Measurements from ENCODE around the gene OSBPL8. TPM values are rescaled to one million over a fixed set of nuclear protein-coding genes. Genes with fewer than 3 reads are reported as not detected.

Gene OSBPL8
- total and polyA plus RNA-seq, 9 of the 15 experiments (the other 6 are each of a cell fraction or from before 2014, with no cell fraction given) = 17.4 to 82.7 (median 42.8) TPM

- TF ChIP-seq ARID3B (CRISPR knock-in tag; IDR thresholded peaks at IDR 0.05; ENCODE audit: borderline replicate concordance) (no peak), TAF9B (IDR thresholded peaks at IDR 0.05; ENCODE audit: partially characterized antibody) (no peak), NFIC (IDR thresholded peaks at IDR 0.05) (no peak)
- TF ChIP-seq, protein P1, sequence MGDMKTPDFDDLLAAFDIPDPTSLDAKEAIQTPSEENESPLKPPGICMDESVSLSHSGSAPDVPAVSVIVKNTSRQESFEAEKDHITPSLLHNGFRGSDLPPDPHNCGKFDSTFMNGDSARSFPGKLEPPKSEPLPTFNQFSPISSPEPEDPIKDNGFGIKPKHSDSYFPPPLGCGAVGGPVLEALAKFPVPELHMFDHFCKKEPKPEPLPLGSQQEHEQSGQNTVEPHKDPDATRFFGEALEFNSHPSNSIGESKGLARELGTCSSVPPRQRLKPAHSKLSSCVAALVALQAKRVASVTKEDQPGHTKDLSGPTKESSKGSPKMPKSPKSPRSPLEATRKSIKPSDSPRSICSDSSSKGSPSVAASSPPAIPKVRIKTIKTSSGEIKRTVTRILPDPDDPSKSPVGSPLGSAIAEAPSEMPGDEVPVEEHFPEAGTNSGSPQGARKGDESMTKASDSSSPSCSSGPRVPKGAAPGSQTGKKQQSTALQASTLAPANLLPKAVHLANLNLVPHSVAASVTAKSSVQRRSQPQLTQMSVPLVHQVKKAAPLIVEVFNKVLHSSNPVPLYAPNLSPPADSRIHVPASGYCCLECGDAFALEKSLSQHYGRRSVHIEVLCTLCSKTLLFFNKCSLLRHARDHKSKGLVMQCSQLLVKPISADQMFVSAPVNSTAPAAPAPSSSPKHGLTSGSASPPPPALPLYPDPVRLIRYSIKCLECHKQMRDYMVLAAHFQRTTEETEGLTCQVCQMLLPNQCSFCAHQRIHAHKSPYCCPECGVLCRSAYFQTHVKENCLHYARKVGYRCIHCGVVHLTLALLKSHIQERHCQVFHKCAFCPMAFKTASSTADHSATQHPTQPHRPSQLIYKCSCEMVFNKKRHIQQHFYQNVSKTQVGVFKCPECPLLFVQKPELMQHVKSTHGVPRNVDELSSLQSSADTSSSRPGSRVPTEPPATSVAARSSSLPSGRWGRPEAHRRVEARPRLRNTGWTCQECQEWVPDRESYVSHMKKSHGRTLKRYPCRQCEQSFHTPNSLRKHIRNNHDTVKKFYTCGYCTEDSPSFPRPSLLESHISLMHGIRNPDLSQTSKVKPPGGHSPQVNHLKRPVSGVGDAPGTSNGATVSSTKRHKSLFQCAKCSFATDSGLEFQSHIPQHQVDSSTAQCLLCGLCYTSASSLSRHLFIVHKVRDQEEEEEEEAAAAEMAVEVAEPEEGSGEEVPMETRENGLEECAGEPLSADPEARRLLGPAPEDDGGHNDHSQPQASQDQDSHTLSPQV (IDR thresholded peaks at IDR 0.05) = no peak
Measured at GRCh38 chr12:76518699-76519098, 40.9 kb downstream of the OSBPL8 start (continued).

GRCh38 chr12:76515271-76515670 lies 44.3 kb downstream of the OSBPL8 start:
- no peak overlapping the region for H3K9ac ChIP-seq (ENCODE audit: insufficient read depth in 1 of 2, low read depth in 2 of 2, low read length in 2 of 2)
- WGBS (ENCODE audit: insufficient coverage, low coverage, missing lambda C conversion rate) = 96% methylated on average over 4 of the region's 4 CpGs
- in situ Hi-C loops (cut with MboI) (no loop called here), intact Hi-C loops (cut with micrococcal nuclease) (no loop called here)
- H3K9me3 ChIP-seq (replicated peaks; ENCODE audit: control insufficient read depth, insufficient read depth, low read depth, low read length) = 0 out of 2 replicates have a peak, but pooled peaks cover 2% of the 10 kb centered on the region
- H3K4me1 ChIP-seq (replicated peaks in 1 of 2; ENCODE audit: control insufficient read depth in 2 of 2, insufficient read depth in 2 of 2, low read length in 2 of 2) = no peaks in the 10 kb centered on the region; a peak in 1 of 5 replicates
- no peak overlapping the region for H3K4me3 ChIP-seq
- peaks cover 6% of the 10 kb centered on the region; the same call in 1 of the 3 replicates for H3K36me3 ChIP-seq (ENCODE audit: control insufficient read depth, insufficient read depth, low read length)
- ATAC-seq (no peak), FAIRE-seq (no peak), DNase-seq (ENCODE audit: extremely low read depth in 1 of 4, low spot score in 3 of 4) (no peak)
- no peaks in the 10 kb centered on the region; the same call in 1 of the 2 replicates for H4K20me1 ChIP-seq (replicated peaks; ENCODE audit: control insufficient read depth, insufficient read depth, low read length)
- H3K79me2 ChIP-seq (ENCODE audit: control insufficient read depth, insufficient read depth, low read length) = peaks cover 26% of the 10 kb centered on the region; the same call in 2 of the 3 replicates
- no peaks in the 10 kb centered on the region for H3K9me1 ChIP-seq (ENCODE audit: control insufficient read depth, insufficient read depth, low read length)
- ChIA-PET POLR2A (no interaction called here), CTCF (ENCODE audit: low intra/inter-chr PET ratio) (no interaction called here)
- no peaks in the 10 kb centered on the region for H3K27me3 ChIP-seq (ENCODE audit: control insufficient read depth in 2 of 2, insufficient read depth in 2 of 2, low read length in 2 of 2)
- no peak overlapping the region for H3K27ac ChIP-seq (ENCODE audit: extremely low read depth, low read depth, low read length)
- H3K4me2 ChIP-seq (ENCODE audit: insufficient read depth, low read length) = no peak overlapping the region
- no TSS peak for BruUV-seq (replicated peaks)
- no peak overlapping the region for H2AFZ ChIP-seq (ENCODE audit: low read depth, low read length)
- TF ChIP-seq SRSF1 (IDR thresholded peaks at IDR 0.05; ENCODE audit: low read depth, low read length) = no peak
- TF ChIP-seq ZNF324 (CRISPR knock-in tag; IDR thresholded peaks at IDR 0.05) = no peak
- no peak for TF ChIP-seq ZNF217 (CRISPR knock-in tag; IDR thresholded peaks at IDR 0.05)
- no peak for TF ChIP-seq RERE (CRISPR knock-in tag; IDR thresholded peaks at IDR 0.05; ENCODE audit: borderline replicate concordance)
- TF ChIP-seq HNRNPUL1 (IDR thresholded peaks at IDR 0.05; ENCODE audit: low read length) = no peak
